Colon (tissue), 2 donors: ENCODE data around the gene CRISP1.
"Not testable (repeated sequence)": the region's sequence is repeated elsewhere in the genome, so short reads cannot be mapped to it uniquely, and the experiment has no call there.

Source experiments
- FAIRE-seq: peaks from 2 replicates; lab custom pipeline; 2012; peaks lifted over from hg19 to GRCh38; lab: Jason Lieb, UNC
- donor health status: control.
- donor health status: control.

The CRISP1 gene, protein sequence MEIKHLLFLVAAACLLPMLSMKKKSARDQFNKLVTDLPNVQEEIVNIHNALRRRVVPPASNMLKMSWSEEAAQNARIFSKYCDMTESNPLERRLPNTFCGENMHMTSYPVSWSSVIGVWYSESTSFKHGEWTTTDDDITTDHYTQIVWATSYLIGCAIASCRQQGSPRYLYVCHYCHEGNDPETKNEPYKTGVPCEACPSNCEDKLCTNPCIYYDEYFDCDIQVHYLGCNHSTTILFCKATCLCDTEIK

DNA sequence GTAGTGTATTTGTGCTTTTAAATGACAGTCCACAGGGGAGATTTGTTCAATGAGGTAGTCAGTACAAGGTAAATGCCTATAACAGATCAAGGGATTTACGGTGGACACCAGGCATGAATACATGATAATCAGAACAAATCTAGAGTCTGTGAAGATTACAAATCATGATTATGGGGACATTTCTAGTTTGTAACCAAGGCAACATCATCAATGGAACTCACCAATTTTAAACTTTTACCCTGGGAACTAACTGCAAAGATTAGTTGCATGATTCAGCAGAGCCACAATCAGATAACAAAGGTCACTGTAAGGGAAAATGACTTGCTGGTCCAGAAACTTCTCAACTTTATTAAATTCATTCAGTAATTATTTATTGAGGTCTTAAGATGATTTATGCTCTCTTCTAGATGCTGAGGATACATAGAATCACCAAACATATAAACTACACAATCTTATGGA lies at the start of gene CRISP1:
Gene CRISP1, minus strand, starts transcription at position 51 of the 459 bp plus-strand sequence. CDS start 9,135 bp downstream, outside the sequence.
- FAIRE-seq, result no peak

DNA sequence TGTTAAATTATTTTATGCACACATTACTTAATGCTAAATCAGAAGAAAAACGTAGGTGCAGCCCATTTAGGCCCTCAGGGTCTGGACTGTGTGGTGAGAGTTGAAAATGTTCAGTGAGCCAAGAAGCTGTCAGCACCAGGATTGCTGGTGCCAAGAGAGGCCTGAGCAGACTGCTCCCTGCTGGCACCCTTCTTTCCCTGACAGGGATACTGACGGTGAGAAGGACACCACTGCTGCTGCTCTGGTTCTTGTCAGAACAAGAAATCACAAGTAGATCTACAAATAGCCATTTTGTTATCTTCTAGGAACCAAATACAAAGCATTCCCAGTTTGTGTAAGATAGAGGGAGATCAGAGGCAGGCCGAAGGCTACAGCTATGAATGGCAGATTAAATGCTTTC lies 48.7 kb upstream of the CRISP1 start:
- no peak for FAIRE-seq

DNA sequence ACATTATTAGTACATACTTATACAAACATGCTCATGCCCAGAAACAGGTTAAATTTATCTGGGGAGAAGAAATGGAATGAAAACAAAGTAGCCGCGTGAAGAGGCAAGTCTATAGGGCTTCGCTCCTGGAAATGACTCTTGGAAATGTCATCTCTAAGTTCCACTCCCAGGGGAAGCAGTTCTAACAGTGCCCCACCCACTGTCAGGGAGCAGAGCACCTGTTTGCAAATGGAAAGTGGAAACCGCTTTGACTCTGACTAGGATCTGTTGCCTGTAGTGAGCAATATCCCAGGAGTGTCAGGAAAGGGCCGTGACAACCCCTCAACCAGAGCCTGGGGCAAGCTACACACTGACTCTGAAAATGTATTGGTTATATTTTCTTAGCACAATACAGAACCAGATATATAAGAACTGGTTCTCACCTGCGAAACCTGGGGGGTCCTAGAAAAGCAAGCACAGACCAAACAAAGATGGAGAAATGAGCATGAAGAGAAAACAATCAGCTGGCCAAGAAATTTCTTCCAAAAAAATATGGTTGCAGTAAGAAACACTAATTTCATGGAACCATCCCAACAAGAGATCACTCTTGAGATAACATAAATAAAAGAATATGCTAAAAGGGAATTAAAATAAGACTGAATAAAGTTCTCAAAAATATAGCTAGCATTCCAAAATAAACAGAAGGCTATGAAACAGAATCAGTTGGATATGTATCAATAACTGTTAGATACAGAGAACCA lies 47.5 kb upstream of the CRISP1 start:
- no peak for FAIRE-seq

DNA sequence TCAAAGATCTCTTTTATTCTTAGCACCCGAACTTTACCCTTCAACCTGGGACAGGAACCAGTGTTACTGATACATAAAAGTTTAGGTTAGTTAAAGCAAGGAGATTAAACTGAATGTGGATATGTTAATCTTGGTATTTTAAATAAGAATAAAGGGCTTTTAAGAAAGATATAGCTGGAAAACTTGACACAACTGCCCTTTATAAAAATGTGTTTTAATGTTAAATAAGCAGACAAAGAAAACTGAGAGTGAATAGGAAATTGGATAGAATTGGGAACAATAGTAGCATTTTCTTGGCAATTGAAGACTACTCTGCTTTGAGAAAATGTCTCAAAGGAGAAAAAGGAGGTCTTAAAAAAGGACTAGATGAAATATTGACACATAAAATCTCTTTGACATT lies 45.9 kb upstream of the CRISP1 start:
- no peak for FAIRE-seq

DNA sequence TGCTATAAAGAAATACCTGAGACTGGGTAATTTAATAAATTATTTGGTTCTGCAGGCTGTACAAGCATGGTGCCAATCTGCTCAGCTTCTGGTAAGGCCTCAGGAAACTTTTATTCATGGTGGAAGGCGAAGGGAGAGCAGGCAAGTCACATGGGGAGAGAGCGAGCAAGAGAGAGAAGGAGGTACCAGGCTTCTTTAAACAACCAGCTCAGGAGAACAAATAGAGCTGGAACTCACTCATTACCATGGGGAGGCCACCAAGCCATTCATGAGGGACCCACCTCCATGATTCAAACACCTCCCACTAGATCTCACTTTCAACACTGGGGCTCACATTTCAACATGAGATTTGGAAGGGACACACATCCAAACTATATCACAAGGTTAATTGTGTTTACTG lies 44.9 kb upstream of the CRISP1 start:
- no peak for FAIRE-seq

DNA sequence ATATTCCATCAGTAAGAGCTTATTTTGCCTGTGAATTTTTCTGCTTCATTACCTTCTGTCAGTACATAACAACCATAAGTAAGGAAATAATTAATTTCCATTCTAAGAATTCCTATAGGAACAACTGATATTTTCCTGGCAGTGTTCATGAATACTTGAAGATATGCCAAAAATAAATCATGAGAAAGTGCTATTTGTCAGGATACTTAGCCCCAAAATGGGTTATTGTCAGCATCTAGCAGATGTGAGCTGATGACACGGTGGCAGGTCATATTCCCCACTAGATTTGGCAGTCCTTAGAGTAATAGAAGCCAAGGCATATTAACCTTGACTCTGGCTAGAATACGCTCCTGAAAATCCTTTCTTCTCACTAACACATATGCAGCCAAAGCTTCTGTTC lies 43.2 kb upstream of the CRISP1 start:
- no peak for FAIRE-seq

DNA sequence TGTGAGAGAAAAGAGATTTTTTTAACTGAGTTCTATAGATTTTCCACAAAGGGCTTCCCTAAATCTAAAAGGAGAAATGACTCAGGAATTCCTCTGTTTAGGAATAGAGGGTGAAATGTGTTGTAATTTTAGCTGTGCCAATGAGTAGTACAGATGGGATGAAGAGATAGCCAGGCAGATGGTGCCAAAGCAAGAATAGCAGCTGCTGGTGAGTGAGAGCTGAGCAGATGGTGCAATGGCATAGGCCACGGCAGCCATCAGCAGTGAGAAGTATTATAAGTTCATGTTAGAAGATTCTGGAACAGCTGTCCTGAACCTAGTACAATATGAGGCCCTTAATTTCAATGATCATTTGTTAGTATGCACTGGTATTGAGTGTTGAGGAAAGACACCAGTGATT lies 40.2 kb upstream of the CRISP1 start:
- no peak for FAIRE-seq

DNA sequence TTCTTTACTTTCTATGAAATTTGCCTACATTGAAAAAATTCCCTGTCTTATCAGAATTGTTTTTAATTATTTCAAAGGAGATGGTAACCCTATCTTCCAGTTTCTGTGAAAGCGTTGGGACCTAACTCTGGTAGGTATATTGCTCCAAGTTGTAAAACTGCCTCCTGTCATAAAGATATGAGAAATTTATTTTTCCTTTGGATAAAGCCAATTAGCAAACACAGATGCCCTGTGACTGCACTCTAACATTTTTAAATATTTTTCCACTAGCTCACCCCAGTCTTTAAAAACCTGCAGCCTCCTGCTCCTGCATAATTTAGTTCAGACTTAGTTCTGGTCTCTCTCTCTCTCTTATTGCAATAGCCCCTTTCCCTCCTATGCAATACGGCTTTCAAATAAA lies 39.0 kb upstream of the CRISP1 start:
- no peak for FAIRE-seq

DNA sequence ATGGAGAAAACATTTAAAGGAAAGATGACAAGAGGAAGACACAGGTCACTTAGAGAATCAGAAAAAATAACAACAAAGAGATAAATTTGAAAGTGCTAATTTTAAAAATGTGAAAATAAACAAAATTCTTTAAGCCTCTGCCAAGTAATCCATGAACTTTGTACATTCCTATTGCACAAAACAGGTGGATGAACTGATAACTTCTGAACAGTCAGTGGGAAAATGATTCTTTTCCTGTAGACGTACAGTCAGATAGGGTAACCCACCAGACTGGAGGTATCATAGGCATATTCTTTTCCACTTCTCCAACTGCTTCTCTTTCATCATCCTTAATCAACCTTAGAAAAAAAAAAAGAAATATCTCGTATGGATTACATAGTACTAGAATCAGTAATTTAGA lies 36.5 kb upstream of the CRISP1 start:
- FAIRE-seq, result no peak

DNA sequence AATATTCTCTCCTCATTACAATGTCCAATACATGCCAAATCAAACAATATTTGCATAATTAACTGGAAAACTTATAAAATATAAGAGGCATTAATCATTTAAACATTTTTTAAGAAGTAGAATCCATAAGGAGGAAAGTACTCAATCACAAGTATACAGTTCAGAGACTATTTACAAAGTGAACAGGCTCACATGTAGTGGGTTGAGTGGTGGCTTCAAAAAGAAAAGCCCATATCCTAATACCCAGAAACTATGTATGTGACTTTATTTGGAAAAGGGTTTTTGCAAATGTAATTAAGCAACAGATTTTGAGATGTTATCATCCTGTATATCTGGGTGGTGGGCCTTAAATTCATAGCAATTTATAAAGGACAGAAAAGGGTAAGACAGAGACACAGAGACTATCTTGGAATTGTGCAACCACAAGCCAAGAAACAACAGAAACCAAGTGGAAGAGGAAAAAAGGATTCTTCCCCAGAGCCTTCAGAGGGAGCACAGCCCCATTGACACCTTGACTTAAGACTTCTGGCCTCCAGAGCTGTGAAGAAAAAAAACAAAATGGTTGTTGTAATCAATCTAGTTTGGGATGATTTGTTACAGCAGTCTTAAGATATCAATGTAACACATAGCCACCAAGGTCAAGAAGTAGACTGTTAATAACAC lies 32.7 kb upstream of the CRISP1 start:
- no peak for FAIRE-seq

DNA sequence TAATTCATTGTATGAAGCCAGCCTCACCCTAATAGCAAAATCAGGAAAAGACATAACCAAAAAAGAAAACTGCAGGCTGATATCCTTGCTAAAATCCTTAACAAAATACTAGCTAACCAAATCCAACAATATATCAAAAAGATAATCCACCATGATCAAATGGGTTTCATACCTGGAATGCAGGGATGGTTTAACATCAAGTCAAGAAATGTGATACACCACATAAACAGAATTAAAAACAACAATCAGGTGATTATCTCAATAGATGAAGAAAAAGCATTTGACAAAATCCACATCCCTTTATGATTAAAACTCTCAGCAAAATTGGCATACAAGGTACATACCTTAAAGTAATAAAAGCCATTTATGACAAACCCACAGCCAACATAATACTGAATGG lies 29.2 kb upstream of the CRISP1 start:
- not testable (repeated sequence) for FAIRE-seq

DNA sequence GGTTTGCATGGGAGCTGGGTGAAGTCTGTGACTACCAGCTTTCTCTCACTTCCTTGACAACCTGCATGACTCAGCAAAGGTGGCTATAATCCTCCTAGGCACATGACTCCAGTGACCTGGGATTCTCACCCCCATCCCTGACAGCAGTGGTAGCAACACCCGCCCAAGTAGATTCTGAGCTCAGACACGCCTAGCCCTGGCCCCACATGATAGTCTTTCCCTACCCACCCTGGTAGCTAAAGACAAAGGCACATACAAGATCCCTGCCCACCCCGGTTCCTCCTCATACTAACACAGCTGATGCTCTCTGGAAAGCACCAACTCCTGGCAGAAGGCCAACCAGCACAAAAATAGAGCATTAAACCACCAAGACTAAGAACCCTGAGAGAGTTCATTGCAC lies 25.9 kb upstream of the CRISP1 start:
- no peak for FAIRE-seq

DNA sequence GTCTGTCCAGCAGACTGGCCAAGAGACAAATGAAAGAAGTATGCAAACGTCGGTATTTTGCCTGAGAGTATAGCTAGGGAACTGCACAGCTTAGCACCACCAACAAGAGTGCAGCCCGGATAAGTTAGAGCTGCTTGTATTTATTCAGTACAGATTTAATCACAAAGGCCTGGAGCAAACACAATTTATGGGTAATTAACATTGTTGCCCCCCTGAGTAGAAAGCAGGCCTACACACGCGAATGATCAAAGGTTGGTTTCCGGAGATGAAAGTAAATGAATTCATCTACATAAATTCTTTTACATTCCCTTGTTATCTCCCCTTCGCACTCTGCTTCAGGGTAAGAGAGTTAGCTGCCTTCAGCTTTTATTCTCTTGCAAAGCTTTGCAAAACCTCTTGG lies 24.7 kb upstream of the CRISP1 start:
- no peak for FAIRE-seq

DNA sequence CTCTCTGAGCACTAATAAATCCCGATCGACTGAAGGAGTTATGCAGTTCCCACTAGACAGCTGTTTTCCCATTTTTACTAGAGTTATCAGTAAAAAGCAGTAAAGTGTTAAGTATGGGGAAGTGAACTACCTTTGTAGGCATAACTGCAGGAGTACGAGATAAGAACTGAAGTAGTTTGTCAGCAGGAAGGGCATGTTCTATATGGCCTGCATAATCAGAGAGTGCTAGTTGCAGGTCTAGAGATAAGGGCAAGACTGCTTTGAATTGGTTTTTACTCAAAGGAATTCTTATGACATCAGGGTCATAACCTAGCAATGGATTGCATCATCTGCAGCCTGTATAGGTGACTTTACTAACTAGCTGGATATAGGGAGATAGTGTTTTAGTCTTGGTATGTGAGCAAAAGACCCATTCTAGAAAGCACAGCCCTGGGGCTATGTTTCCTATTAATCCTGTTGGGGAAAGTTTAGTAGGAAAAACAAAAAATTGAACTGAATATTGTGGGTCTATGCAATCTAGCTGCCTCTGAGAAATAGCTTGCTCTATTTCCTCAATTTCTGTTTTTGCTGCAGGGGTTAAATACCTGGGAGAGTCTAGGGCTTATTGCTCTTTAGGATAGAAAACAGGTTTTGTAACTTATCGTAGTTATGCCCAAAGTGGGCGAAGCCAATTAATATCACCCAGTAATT lies 22.6 kb upstream of the CRISP1 start:
- no peak for FAIRE-seq

DNA sequence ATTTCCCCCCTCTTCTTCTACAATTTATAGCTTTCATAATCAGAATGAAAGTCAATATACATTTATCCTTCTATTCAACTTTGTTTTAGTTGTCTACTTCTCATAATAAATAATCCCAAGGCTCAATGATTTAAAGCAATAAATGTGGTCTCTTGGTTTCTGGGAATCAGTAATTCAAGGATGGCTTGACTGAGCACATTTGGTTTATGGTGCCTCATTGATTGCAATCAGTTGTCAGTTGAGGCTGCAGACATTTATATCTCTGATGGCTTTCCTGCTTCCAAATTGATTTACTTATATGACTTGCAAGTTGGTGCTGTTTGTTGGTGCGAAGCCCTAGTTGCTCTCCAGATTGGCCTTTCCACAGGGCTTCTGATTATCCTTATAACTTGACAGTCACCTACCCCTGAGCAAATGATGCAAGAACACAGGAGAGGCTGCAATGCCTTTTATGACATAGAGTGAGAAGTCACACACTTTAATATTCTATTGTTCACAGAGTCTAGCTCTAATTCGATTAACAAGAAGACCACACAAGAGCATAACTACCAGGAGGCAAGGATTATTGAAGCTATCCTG lies 2.7 kb upstream of the CRISP1 start:
- FAIRE-seq, result no peak

DNA sequence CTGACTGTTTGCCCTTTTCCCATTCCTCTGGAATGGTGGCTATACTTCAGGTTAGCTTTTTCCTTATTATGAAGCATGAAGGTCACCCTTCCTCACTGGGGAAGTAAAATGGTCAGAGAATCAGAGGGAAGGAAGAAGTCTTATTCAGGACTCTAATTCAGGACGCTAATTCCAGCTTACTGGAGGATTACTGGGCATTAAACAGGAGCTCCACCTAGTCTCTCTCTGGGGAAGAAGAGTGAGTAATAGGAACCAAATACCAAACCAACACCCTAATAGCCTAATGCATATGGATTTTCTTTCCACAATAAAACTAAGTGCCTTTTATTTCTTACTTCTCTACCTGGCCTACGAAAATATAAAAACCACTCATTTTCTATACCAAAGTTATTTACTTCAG lies 10.1 kb downstream of the CRISP1 start:
- no peak for FAIRE-seq

DNA sequence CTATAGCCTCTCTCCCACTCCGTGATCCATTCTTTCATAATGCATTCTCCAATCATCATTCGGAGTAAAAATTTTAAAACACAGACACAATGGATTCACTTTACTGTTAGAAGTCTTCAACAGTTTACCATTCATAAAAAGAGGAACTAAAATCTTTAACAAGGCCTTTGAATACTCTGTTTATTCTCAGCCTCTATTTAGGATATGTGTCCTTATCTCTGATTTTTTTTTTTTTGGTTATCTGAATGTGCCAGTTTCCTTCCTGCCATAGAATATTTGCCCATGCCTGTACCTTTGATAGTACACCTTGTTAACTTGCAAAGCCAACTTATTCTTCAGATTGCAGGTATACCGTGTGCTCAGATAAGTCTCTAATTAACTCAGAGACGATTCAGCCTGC lies 11.1 kb downstream of the CRISP1 start:
- FAIRE-seq, result no peak

DNA sequence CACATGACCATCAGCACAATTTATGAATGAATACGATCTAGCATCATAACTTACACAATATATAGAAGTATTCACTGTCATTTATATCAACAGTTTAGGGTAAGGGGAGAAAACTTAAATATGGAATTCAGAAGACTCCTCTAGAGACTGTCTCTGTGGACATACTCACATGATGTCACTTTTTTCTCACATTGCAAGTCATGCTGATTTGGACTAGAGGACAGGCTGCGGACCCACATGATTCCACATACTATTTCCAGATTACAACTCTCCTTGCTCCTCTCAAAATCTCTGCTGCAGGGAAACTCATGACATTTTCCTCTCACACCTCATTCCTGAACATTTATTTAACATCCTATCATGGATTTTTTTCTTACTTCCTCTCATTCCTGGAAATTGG lies 13.4 kb downstream of the CRISP1 start:
- FAIRE-seq, result no peak

DNA sequence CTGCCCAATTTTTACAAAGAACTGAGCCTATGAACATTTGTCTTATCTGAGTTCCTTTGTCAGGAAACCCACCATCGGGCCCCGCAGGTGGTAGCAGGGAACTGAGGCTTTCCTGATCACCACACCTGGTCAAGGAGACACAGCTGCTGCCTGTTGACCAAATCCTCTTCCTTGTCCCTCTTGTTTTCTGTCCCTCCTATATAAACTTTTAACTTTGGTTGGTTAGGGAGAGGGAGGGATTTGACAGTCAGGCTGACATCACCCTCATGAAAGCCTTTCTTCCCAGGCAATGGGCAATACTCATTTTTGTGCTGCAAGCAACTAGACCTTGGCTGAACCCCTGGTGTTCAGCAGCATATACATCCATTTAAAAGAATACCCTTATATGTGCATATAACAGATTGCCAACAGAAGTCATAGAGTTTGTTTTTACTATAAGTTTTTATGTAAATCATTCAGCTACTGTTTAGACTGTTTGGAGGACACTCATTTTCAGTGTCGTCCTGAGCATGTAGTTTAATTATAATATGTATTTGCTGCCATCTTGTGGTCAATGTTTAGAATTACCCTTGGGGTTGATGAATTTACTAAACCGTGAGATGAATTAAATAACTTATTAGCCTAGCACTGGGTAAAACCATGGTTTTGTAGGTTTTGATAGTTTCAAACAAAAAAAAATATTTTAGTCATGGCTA lies 17.0 kb downstream of the CRISP1 start:
- peak; percentile 51 for FAIRE-seq

DNA sequence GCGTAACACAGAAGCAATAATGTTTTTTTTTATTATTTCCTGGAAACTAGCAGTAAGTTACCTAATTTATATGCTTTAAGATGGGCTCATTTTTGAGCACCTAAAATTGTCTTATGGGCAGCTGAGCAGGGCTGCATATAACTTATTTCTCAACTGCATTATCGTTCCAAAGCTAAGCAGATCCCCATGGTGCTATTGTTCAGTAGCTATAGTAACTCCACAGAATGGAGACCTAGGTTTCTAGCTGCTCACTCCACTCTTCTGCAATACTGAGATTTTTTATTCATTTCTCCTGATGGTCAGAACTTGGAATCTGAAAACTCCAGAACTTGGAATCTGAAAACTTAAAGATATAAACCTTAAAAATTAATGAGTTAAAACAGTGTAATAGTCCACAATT lies 18.7 kb downstream of the CRISP1 start:
- FAIRE-seq, result no peak

DNA sequence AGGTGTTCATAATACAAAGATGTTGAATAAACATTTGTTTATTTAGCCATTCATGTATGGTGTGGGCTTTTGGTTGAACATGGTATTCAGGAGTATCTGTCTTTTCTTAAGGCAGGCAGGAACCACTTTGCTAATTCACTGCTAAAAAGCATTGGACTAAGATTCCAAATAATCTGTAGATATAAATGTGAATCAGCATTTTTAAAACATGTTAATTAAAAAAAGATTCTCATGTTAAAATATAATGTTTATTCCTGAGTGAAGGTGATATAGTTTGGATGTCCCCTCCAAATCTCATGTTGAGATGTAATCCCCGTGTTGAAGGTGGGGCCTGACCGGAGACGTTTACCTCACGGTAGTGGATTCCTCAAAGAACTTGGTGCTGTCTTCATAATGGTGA lies 19.3 kb downstream of the CRISP1 start:
- FAIRE-seq, result no peak

DNA sequence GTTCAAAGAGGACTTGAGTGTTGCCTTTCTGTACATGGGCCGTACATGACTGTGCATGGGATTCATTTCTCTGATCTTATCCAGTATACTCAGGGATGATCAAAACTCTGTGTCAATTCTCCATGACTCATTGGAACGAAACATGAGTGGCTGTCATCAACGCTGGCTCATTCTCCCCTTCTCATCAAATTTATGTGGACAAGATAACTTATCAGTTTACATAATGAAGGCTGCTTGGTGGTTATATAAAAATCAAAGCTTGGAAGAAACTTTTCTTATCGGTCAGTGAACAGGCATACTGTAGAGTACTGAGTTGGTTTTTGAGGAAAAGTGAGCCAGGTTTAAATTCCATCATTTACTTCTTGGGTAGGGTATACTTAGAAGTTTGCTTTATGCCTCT lies 24.9 kb downstream of the CRISP1 start:
- no peak for FAIRE-seq
